Stimulated activated CD4-positive, alpha-beta T cell treated with anti-CD3 and anti-CD28 coated beads, Interleukin-12 subunit alpha, Interleukin-12 subunit beta, amount 100 ng/mL, for 4 hours (primary cell): ENCODE data around the gene C4orf50.

ENCODE experiments used
- DNase-seq: peaks from one replicate; pipeline ENCODE4 v3.0.0-alpha.2; 2020

The C4orf50 gene

DNA sequence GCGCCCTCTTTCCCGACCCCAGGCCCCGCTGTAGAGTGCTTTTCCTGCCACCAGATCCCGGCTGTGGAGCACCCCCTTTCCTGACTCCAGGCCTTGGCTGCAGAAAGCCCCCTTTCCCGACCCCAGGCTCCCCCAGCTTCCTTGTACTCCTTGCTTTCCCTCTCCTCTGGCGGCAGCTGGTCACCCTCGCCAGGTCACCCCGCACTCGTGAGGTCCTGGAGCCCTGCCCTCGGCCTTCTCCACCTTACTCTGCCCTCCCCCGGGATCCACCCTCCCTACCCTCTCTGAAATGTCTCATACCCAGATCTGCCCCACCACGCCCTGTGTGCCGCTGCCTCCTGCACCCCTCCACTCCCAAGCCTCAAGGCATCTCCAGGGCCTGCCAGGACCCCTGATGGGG, 25.0 kb upstream of the C4orf50 start:
- DNase-seq, result no peak

DNA sequence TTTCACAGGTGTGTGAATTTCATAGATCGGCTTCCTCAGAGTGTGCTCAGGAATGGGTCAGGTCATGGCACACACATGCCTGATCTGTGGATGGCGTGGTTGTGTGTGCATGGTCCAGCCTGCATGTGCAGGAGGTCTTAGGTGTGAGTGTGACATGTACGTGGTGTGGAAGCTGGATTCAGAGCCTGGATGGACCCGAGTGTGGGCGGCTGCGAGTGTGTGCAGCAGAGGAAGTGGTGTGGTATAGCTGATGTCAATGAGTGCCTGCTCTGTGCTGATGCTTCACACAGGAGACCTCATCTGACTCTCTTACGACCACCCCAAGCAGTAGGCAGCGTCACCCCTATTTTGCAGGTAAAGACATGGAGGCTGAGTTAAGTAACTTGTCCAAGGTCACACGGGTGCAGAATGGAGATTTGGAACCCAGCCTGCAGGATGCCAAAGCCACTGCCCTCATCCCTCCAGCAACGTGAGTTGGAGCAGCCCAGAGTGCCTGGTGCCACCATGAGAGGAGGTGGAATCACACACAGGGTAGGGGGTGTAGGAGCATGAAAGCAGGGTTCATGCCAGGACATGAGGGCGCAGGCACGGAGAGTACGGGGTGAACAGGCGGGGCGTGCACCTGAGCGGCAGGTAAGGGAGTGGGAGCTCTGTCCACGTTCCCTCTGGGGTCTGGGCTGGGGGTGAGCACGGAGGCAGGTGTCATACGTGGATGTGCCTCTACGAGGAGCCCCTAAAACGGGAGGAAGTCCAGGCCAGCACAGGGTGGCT, 24.2 kb upstream of the C4orf50 start:
- no peak for DNase-seq

DNA sequence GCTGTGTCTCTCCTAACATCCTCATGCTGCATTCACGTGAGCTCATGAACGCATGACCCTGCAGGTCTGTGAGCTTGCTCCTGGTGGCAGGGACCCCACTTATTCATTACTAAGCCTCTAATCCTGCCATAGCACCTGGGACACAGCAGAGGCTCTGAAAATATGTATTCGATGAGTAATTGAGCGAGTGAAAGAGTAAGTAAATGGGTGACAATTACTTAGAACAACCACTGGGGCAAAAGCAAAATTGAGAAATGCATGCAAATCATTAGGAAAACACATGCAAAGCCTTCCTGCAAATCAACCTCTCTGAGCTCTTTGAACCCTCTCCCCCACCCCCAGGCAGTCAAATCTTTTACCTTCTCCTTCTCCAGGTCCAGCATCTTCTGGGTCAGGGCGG, 23.6 kb upstream of the C4orf50 start:
- no peak for DNase-seq

DNA sequence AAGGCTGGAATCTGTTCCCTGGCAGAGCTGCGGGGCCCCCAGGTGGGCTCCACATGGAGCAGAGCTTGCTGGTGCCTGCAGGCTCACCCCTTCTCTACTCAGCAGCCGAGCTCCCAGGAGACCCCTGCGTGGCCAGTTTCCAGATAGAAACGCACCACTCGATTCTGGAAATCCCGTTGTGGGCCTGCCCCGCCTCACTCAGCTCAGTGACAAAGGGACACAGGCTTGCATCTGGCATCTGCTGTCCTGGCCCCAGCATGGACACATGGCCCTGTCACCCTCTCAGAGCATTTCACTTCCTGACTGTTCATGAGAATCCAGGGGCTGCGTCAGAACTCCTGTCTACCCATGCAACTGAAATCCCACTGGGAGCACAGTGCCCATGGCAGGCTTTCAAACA, 20.5 kb upstream of the C4orf50 start:
- no peak for DNase-seq

DNA sequence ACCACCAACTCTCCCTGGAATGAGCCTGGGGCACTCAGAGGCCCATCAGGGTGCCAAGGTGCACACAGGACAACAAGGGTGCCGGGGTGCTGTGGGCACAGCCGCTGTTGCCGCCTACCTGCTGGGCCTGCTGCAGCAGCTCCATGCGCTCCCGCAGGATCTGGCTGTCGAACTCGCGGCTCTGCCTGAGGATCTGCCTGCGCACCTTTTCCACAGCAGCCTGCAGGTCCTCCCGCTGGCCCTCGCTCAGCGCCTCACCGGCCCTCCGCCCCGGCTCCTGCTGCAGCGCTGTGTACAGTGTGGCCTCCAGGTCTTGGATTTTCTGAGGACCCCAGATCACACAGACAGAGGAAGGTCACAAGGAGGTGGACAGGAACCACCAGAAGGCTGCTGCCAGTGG, 17.6 kb upstream of the C4orf50 start:
- no peak for DNase-seq

DNA sequence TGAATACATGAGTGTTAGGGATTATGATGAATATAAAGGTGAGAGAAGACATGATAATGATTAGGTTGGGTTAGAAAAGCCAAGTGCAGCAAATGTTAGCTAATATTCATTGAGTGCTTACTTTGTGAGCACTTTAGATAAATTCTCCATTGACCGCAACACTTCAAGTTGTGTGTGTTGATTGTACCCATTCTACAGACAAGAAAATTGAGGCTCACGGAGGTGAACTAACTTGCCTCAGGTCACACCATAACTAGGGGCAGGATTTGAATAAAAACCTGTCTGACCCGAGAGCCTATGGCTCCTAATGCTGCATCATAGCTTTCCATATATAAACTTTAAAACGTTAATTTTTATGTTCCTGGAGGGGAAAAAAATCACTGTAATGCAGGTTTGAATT, 15.2 kb upstream of the C4orf50 start:
- DNase-seq, result no peak

DNA sequence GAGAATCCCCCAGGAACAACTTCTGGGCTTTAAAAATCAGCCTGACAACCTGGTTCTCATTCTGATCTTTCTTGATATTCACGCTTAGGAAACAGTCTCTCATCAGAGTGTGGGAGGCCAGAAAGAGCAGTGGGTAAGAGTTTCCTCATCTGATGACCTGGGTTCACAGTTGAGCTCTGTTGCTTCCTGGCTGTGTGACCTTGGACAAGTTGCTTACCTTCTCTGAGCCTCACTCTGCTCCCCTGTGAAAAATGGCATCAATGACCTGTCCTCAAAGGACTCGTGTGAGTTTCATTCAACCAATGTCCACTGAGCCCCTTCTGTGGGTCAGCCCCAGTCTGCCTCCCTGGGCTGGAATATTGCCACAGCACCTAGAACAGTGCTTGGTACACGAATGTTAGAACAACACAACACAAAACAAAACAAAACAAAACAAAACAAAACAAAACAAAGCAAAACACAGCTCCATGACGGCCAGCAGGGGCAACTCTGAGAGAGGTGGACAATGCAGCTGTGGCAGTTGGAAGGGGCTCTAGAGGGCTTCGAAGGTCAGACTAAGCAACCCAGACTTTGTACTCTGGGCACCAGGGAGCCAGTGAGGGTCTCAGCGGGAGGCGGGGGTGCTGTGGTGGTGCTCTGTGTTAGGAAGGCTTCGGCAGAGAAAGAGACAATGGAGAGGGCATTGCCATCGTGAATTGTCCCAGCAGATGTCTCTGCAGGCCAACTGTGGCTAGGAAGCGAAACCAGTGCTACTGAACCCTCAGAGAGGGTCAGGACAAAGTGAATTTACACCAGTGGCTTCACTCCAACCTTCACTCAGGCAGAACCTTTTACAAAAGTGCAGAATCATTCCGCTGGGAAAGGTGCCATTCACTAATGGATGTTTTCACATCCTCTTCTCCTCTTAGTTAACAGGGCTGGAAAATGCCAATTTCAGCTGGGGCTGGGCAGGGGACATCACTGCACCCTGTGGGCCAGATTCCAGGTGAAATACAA, 14.3 kb upstream of the C4orf50 start:
- no peak for DNase-seq

DNA sequence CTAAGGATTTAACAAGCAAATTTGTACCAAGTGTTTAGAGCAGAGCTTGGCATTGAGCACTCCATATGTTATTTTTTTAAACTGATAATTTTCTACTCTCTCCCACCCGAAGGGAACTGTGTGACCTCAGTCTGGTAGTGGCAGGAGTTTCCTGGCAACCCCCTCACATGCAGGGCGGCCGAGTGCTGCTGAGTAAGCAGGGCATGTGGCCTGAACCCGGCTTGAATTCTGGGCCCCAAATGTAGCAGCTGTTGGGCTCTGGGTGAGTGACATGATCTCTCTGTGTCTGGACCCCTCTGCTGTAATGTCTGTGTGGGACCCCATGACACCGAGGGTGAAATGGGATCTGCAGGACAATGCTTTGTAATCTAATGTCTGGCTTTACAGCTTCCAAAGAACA, 13.6 kb upstream of the C4orf50 start:
- no peak for DNase-seq

DNA sequence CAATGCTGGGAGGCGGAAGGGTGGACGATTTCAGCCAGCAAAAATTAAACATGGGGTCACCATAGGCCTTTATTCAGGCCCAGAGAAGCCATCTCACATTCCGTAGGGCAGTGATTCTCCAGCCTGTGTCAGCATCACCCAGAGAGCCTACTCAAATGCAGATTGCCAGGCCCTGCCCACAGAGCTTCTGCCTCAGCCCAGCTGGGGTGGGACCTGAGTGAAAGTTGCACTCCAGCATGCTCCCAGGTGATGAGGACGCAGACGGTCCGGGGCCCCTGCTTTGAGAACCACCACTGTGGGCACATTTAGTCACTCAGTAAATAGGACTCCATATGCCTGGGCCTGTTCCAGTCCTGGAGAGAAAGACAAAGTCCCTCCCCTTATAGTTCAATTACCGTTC, 12.4 kb upstream of the C4orf50 start:
- no peak for DNase-seq

DNA sequence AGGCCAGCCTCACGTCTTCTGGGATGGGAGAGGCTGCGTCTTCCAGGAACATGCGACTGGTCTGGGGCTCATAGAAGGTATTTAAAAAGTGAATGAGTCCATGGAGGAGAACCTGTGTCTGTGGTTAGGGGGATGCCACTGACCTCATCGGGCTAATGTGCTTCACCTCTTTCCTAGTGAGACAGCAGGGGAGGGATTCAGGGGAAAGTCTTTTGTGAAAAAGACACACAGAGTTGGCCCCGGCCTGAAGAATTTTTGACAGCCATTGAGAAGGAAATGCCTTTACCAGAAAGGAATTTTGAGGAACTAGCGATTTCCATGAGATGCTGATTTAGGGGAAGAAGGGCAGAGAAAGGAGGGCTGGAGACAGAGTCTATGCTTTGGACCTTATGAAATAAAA, 11.0 kb upstream of the C4orf50 start:
- no peak for DNase-seq

DNA sequence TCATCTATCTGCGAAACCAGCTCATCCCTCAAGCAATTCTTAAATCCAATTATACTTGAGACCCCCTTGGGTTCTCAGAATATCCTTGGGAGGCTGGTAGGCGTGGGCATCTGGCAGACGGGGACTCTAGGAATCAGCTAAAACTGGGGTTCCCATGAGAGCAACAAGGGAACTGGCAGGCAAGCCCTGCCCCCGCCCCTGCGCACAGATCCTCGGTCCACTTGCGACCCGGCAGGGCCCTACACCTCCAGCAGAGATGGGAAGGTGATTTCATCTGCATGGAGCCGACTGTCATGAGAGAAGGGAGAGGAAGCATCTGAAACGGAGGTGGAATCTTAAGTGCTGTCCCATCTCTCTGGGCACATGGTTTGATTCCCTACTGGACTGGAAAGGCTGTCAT, 9.9 kb upstream of the C4orf50 start:
- no peak for DNase-seq

DNA sequence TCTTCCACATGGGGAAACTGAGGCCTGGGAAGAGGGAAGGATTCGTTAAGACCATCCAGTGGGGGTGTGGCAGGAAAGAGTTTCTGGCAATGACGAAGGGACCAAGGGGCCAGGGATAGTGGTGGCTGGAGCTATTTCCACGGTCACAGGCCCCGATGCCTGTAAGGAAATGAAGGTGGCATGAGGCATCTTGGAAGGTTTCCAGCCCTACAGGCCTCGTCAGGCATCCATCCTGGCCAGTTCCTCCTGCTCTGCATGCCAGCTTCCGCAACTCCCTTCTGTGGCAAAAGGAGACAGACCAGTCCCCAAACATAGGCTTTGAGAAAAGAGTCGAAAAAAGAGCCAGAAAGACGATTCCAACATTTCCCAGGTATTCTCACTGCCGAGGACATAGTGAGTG, 9.2 kb upstream of the C4orf50 start:
- DNase-seq, result no peak

DNA sequence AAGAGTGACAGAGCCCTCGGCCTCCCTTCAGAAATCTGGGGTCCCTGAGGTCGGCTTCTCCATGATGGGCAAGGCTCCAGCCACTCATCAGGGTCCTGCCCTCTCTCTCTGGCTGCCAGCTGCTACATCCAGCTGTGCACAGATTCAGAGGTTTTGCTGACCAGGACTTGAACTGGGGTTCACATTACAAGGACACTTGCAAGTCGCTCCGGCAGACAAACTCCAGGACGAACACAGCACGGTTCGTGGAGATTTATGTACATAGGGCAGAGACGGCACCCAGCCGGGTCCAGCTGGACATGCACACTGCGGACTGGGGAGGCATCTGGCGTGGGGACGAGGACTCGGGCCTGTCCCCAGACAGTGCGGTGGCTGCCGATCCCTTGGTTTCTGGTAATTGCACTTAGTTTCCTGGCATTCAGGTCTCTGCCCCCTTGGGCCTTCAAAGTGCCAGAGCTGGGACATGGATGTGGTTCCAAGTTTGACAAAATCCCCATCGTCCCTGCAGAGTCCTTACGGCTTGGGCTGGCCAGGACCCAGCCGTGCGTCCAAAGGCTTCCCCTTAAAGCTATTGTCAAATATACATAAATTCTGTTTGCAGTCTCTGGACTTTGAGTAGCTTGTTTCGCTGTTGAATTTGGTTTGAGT, 6.2 kb upstream of the C4orf50 start:
- DNase-seq, result no peak

DNA sequence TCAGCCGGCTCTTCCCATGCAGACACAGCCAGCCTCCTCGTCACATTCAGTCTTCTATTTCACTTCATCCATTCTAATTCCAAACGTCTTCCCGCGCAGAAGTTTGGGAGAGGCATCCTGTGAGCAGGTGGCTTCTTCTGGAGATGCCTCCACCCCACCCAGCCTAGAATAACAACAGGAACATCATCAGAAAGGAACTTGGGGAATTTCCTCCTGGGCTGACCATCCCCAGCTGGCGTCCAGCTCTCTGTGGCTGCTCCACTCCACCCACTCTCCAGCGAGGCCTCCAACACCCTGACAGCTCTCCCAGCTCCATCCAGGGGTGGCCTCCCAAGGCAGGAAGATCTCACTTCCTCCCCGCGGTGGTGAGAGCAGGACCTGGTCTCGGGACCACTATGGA, 5.5 kb upstream of the C4orf50 start:
- no peak for DNase-seq

DNA sequence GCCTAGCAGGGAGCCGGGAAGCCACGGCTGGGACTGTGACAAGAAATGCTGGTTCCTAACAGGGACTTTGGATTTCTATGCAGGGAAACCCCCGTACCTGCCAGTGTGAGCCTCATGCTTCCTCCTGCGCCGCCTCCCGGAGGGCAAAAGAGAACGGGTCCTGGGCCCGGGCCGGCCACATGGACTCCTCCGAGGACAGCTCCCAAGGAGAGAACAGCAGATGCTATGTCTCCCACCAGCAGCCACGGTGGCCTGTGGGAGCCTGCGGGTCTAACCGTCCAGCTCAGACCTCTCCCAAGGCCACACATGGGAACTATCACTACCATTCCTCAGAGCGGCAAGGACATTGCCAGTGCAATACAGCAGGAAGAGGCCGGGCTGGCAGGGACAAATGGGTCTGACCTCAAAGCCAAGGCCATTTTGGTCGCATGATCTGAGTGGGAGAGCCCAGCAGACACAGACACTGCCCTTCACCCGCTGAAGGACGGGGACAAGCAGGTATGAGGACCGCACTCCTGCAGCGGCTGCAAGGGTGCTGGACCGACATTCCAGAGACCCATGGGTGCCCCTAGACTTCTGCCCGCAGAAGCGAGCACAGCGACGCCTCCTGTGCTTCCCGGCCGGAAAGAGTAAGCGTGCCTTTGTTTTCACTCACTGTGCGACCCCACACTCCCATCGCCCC, 4.5 kb upstream of the C4orf50 start:
- no peak for DNase-seq

DNA sequence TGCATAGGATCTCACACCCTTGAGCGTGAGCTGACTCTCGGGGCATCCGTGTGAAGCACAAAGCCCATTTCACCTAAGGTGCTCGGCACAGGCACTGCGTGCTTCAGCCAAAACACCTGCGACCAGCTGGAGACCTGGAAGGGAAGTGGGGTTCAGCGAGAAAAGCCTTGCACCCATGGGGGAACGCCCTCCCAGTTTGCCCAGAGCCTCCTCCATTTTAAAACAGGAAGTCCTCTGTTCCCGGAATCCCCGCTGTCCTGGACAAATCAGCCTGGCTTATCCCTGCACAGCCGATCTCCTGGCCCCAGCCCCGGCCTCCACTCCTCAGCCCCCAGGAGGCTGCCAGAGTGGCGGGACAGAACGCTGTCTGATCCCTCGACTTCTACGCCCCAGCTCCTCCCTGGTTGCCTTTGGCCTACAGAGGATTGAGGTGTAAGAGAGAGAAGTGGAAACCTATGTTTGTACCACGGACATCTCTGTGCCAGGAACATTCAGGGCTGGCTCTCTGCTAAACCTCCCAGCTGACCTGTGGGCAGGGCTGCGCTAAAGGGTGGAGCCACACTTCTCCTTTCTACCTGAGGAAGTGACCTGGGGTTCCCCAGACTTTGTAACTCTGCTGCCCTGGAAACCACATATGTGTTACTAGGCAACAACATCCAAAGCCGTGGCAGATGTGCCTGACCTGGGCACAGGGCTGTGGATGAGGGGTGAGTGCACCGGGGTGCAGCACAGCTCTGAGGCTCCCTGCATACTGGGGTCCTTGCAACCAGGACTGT, 3.8 kb upstream of the C4orf50 start:
- no peak for DNase-seq

DNA sequence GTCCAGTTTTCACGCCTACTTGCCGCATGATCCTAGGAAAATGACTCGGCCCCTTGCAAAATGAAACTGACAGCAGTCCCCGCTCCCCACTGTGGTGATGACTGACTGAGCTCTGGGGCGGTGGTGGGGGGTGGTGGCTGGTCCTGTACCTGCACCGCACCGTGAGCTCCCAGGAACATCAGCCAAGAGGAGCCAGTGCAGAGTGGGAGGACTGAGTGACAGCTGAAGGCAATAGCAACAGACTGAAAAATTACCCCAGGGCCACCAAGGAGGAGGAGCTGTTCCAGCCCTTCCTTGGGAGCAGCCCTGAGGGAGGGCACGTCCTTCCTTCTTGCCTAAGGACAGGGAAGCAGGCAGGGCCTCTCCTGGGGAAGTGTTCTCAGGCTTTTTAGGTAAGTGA, 2.4 kb upstream of the C4orf50 start:
- DNase-seq, result no peak

DNA sequence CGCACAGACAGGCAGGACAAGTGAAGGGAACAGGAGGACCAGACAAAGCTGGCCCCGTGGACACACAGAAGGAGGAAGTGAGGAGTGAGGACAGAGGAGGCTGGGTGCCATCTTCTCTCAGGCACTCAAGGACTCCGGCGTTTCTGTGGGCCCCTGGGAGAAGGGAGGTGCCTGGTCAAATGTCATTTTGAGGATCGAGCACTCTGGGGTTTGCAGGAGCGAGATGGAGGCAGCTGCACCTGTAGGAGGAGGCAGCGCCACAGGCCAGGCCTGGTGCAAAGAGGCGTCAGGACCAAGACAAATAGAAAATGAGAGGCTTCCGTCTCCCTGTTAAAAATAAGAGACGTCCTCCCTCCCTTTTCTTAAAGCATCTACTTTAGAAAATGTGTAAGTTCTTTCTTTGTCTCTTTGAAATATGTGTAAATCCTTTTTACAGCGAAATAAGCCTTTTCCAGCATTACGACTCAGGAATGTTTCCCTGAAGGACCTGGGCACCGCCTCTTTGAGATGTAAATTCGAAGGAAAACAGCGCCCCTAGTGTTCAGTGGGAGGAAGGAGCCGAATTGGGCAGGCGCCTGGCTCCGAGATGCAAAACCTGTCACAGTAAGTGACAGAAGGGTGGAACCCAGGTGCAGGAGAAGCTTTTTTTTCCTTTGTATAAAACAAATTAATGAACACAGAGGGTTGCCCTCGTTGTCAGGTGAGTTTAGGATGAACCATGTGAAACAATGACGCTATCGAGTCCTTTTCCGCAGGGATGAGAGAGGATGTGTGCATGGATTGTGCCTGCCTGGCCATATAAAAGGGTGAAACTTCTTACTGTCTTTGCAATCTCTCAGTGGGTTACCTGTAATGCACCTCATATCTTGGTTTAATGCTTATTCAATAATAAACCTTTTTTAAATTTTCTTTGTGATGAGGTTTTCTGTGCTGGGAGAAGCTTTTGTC, 1.4 kb upstream of the C4orf50 start:
- peak; percentile 7 for DNase-seq

DNA sequence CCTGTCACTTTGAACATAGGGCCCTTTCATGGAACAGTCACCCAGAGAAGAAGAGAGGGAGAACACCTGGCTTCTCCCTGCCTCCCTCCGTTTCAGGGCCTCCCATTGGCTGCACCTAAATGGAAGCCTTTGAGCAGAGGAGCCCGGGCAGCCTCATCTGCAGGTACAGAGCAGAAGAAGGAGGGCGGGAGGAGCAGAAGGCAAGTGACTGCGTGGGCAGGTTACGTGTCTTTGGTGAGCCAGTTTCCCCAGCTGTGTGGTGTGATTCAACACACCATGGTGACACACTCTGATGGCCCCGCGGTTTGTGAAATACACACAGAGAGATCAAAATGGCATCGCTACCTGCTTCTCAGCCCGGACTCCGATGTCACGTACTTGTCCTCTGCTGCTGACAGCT, 431 bp downstream of the C4orf50 start:
- DNase-seq, result no peak

DNA sequence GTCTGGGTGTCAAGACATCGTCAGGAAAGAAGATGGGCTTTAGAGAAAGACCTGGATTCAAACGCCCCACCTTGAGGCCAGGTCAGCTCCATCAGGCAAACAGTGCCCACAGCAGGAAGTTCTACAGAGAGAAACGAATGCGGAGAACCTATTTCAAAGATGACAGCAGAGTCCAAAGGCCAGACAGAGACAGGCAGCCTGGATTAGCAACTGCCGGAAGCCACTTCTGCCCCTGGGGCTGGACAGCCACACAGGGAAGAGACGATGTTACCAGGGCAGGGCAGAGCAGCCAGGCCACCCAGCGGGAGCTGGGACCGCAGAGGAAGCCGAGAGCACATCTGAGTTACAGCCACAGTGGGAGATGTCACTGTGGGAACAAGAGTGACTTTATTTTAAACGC, 1.2 kb downstream of the C4orf50 start:
- DNase-seq, result no peak

DNA sequence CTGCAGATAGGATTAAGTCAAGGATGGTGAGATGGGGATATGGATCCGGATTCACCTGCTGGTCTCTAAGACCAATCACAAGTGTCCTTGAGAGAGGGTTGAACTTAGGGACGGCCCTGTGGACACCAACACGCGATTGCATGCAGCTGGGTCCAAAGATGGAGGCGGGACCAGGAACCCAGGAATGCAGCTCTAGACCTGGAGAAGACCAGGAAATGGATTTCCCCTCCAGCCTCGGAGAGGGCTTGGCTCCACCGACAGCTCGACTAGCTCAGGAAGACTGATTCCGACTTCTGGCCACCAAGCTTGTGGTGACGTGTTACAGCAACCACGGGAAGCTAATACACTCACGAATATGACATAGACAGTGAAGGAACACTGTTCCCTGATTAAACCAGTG, 4.7 kb downstream of the C4orf50 start:
- DNase-seq, result no peak
